GM13976 (cell line): Measurements from ENCODE around the gene SALL3.

ENCODE experiments used
- DNase-seq: peaks from one replicate; pipeline ENCODE4 v3.0.0; 2012; ENCODE audit warnings: low spot score
- in situ Hi-C: fragments of 300-500 bp; cut with MboI; formaldehyde crosslinking; loops from one replicate; pipeline ENCODE4 v1.12.0; 2022; ENCODE audit warnings: low sequenced_read_pairs, mixed read lengths, inconsistent platforms; ENCODE audit not compliant: unreplicated experiment
- TF ChIP-seq, protein P1 (sequence below): IDR thresholded peaks from 2 replicates; pipeline ENCODE4 v1.5.1; 2012; ENCODE audit warnings: borderline replicate concordance, mild to moderate bottlenecking; ENCODE audit not compliant: insufficient read depth; ENCODE audit errors: extremely low read depth, missing control alignments, control extremely low read depth

The SALL3 gene

DNA sequence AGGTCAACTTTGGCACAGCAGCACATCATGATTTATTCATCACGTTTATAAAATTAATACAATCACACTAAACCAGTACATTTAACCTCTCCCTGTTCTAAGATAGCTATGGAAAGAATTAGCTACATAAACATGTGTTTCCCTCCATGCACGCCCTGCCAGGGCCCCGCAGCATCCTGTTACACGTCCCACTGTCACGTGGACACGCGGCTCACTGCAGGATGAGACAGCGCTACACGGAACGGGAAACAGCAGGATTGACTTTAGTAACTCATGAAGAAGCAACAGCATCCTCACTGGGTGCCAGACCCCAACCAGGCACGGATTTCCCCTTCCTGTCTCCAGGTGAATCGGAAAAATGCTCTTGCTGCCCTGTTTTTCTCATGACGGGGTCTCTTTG lies 30.9 kb upstream of the SALL3 start:
- TF ChIP-seq, protein P1, sequence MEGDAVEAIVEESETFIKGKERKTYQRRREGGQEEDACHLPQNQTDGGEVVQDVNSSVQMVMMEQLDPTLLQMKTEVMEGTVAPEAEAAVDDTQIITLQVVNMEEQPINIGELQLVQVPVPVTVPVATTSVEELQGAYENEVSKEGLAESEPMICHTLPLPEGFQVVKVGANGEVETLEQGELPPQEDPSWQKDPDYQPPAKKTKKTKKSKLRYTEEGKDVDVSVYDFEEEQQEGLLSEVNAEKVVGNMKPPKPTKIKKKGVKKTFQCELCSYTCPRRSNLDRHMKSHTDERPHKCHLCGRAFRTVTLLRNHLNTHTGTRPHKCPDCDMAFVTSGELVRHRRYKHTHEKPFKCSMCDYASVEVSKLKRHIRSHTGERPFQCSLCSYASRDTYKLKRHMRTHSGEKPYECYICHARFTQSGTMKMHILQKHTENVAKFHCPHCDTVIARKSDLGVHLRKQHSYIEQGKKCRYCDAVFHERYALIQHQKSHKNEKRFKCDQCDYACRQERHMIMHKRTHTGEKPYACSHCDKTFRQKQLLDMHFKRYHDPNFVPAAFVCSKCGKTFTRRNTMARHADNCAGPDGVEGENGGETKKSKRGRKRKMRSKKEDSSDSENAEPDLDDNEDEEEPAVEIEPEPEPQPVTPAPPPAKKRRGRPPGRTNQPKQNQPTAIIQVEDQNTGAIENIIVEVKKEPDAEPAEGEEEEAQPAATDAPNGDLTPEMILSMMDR, result no peak
- in situ Hi-C loops, result no loop called here
- no peak for DNase-seq

- DNase-seq, result no peak
- in situ Hi-C loops, result no loop called here
- TF ChIP-seq, protein P1, result no peak
Observed at GRCh38 chr18:78949216-78949615, 30.4 kb upstream of the SALL3 start.

DNA sequence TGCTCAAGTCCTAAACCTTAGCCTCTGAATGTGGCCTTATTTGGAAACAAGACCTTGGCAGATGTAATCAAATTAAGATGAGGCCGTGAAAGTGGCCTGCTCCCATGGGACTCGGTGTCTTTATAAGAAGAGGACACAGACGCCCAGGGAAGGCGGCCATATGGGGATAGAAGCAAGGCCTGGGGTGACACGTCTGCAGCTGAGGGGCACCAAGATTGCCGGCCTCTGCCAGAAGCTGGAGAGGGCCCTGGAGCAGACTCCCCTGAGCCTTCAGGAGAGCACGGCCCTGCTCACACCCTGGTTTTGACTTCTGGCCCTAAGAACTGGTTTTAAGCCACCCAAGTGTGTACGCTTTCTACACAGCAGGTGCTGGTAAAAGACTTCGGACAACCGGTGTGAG lies 29.2 kb upstream of the SALL3 start:
- in situ Hi-C loops, result no loop called here
- TF ChIP-seq, protein P1, result no peak
- no peak for DNase-seq

- TF ChIP-seq, protein P1, result no peak
- in situ Hi-C loops, result no loop called here
- no peak for DNase-seq
Observed at GRCh38 chr18:78953566-78953965, 26.1 kb upstream of the SALL3 start.

DNA sequence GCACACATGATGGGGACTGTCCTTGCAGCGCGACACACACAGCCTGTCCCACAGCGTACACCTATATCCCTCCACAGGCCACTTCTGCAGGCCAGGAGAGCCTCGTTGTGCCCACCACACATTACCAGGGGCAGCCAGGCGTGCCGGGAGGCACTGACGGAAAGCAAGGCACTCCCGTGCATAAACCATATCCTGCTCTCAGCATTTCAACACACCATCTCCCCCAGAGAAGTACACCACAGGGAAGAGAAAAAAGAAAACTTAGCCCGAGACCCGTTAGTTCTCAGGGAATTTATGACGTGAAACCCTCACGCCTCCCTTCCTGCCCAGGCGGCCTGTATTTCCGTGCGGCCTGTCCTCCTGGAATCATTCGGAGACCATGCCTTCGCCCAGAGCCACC lies 24.6 kb upstream of the SALL3 start:
- in situ Hi-C loops, result no loop called here
- TF ChIP-seq, protein P1, result no peak
- no peak for DNase-seq

GRCh38 chr18:78957140-78957539 lies 22.5 kb upstream of the SALL3 start:
- TF ChIP-seq, protein P1, result no peak
- in situ Hi-C loops, result no loop called here
- DNase-seq, result no peak

DNA sequence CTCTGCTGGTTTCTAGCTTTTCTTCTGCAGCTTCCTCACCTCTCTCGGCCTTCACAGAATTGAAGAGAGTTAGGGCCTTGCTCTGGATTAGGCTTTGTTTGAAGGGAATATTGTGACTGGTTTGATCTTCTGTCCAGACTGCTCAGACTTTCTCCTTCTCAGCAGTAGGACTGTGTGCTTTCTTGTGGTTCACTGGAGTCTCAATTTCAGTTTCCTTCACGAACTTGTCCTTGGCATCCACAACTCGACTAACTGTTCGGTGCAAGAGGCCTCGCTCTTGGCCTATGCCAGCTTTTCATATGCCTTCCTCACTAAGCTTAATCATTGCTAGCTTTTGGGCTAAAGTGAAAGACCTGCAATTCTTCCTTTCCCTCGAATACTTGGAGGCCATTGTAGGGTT lies 18.9 kb upstream of the SALL3 start:
- in situ Hi-C loops, result no loop called here
- TF ChIP-seq, protein P1, result no peak

More for the DNA sequence above, 18.9 kb upstream of the SALL3 start:
- DNase-seq, result no peak
